LNCAP (cell line): Measurements from ENCODE around the gene SYTL1.

Experiments used
- CTCF ChIP-seq: fragments of 450-650 bp; IDR thresholded peaks from 2 replicates; pipeline ENCODE4 v1.5.1; 2017; ENCODE audit warnings: mild to moderate bottlenecking

Gene SYTL1

GRCh38 chr1:27307874-27308598 lies 33.8 kb upstream of the SYTL1 start:
- no peak for TF ChIP-seq CTCF

DNA sequence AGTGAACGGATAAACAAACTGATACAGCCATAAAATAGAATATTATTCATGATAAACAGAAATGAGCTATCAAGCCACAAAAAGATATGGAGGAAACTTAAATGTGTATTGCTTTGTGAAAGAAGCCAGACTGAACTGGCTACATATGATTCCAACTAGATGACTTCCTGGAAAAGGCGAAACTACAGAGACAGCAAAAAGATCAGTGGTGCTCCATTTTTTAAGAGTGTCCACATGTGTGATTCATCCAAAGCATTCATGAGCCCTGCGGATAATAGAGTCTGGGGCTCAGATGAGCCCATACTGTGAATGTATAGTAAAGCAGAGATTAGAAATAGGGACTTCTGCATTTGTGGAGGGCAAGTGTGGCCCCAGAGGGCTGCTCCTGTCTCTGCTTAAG lies 27.7 kb upstream of the SYTL1 start:
- no peak for TF ChIP-seq CTCF

DNA sequence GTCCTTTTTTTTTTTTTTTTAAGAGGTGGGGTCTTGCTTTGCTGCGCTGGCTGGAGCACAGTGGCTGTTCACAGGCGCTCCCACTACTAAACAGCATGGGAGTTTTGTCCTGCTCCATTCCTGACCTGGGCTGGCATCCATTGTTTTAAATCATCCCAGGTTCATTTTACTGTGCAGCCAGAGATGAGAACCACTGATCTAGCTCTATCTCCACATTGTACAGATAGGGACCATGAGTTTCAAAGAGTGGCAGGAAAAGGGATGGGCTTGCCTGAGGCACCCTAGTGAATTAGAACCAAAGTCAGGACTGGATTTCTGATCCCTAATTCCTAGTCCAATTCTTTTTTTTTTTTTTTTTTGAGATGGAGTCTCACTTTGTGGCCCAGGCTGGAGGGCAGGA lies 27.1 kb upstream of the SYTL1 start:
- no peak for TF ChIP-seq CTCF

- TF ChIP-seq CTCF, result no peak
Measured at GRCh38 chr1:27316860-27317259, 25.0 kb upstream of the SYTL1 start.

GRCh38 chr1:27318136-27318535 lies 23.7 kb upstream of the SYTL1 start:
- no peak for TF ChIP-seq CTCF

DNA sequence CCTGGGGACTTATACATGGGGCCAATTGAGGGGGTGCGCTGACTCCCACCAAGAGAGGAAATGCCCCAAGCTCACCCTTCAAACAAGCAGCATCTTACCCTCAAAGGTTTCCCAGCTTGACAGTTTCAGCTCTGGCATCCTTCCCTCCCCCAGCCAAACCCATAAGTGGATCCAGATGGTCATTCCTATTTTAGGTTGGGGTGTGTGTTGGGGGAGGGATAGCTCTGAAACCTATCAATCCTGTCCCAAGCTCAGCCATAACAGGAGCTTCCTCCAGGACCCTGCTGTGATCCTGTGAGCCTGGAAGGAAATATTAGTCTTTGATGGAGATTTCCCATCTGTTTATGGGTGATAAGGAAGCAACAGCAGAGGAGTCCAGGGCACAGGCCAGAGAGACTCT lies 23.2 kb upstream of the SYTL1 start:
- no peak for TF ChIP-seq CTCF

DNA sequence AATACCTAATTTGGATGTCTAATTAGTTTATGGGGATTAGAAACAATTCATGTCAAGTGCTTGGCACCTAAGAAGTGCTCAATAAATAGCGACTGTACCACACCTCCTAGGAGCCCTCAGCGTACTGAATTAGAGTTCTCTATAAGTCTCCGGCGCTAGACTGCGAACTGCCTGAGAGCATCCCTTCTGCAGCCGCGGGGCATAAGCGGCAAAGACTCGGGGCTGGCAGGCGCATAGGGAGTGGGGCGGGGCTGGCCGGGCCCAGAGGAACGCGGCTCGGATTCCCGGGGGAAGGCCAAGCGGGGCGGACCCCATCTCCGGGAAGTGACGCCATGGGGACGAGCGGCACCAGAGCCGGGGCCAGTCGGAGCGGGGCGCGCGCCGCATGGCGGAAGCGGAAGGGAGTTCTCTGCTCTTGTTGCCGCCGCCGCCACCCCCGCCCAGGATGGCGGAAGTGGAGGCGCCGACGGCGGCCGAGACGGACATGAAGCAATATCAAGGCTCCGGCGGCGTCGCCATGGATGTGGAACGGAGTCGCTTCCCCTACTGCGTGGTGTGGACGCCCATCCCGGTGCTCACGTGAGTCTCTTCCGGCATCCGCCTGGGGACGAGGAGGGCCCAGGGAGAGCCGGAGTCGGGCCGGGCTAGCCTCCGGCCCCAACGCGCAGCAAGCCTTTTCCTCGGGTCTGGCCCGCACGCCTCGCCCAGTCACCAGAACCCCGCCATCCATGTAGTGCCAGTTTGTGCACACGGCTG lies 19.8 kb upstream of the SYTL1 start, which contains the start of gene TMEM222:
Gene TMEM222 (plus strand): TSS at position 351 of the 756 bp plus-strand sequence. CDS start 35 bp downstream, at position 386.
- TF ChIP-seq CTCF, result no peak
